COR-L47 (cell line): ENCODE results near the gene ZNF575.
"Not testable (repeated sequence)": the region's sequence is repeated elsewhere in the genome, so short reads cannot be mapped to it uniquely, and the experiment has no call there.

Source experiments
- DNase-seq: peaks from one replicate; lab custom pipeline; 2025; lab: John Stamatoyannopoulos, UW

The ZNF575 gene

GRCh38 chr19:43511324-43511723 lies 21.7 kb upstream of the ZNF575 start:
- no peak for DNase-seq

DNA sequence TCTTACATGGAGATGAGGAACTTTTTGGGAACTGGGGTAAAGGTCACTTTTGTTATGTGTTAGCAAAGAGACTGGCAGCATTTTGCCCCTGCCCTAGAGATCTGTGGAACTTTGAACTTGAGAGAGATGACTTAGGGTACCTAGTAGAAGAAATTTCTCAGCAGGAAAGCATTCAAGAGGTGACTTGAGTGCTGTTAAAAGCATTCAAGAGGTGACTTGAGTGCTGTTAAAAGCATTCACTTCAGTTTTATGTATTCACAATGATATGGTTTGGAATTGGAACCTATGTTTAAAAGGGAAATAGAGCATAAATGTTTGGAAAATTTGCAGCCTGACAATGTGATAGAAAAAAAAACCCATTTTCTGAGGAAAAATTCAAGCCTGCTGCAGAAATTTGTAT lies 20.6 kb upstream of the ZNF575 start:
- not testable (repeated sequence) for DNase-seq

GRCh38 chr19:43518051-43518450 lies 14.9 kb upstream of the ZNF575 start:
- peak; percentile 3 for DNase-seq

GRCh38 chr19:43519436-43520088 lies 13.4 kb upstream of the ZNF575 start:
- peak; percentile 69 for DNase-seq

DNA sequence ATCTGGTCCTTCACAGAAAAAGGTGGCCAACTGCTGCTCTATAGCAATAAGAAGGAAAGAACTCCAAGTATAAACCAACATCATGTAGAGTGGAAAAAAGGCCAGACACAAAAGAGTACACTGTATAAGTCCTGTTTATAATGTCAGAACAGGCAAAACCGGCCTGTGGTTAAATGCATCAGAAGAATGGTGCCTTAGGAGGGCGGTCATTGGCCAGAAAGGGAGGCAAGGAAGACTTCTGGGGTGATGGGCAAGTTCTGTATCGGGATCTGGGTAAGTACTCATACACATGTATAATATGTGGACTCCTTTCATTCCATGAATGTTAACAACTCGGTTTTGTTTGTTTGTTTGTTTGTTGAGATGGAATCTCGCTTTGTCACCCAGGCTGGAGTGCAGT lies 10.1 kb upstream of the ZNF575 start:
- DNase-seq: no peak

DNA sequence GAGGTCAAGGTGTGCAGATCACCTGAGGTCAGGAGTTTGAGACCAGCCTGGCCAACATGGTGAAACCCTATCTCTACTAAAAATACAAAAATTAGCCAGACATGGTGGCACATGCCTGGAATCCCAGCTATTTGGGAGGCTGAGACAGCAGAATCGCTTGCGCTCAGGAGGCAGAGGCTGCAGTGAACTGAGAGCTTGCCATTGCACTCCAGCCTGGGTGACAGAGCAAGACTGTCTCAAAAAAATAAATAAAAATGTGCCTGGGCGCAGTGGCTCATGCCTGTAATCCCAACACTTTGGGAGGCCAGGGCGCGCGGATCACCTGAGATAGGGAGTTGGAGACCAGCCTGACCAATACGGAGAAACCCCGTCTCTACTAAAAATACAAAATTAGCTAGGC lies 9.3 kb upstream of the ZNF575 start:
- not testable (repeated sequence) for DNase-seq

- no peak for DNase-seq
Measured at GRCh38 chr19:43524922-43525835, 7.8 kb upstream of the ZNF575 start.

GRCh38 chr19:43525836-43526771 lies 6.9 kb upstream of the ZNF575 start:
- DNase-seq: no peak

GRCh38 chr19:43526884-43527859 lies 5.8 kb upstream of the ZNF575 start, which contains the start of gene ETHE1:
ETHE1 (minus strand) TSS chr19:43527201; CDS start chr19:43527177, 24 bp downstream.
- DNase-seq: peak; percentile 14

GRCh38 chr19:43527860-43528622 lies 4.9 kb upstream of the ZNF575 start:
- DNase-seq: no peak

- no peak for DNase-seq
Measured at GRCh38 chr19:43532571-43532961, 422 bp upstream of the ZNF575 start.

- DNase-seq: peak; percentile 95
Measured at GRCh38 chr19:43533546-43534304, 737 bp downstream of the ZNF575 start.

DNA sequence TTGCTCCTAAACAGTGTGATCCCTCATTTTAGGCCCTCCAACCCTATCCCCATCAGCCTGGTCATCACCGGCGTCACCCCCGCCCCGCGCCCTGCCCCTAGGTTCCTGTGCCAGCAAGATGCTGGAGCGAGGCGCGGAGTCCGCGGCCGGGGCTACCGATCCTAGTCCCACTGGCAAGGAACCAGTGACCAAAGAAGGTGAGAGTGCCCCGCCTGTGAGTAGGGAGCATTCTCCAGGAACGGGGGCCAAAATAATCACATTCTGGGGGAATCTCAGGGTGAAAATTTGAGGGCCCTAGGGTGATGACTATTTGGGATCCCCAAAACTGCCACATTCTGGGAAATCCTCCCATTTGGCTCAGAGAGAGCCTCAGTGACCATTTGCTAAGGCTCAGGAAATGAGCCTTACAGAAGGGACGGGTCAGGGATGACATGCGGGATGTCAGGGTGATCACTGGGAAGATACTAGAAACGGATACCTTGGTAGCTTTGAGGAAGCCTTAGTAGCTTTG lies 1.4 kb downstream of the ZNF575 start:
- DNase-seq: no peak

- DNase-seq: peak; percentile 15
Measured at GRCh38 chr19:43534816-43535761, 2.1 kb downstream of the ZNF575 start.

- DNase-seq: no peak
Measured at GRCh38 chr19:43538922-43539321, 5.9 kb downstream of the ZNF575 start.

- DNase-seq: no peak
Measured at GRCh38 chr19:43540381-43540780, 7.4 kb downstream of the ZNF575 start.

DNA sequence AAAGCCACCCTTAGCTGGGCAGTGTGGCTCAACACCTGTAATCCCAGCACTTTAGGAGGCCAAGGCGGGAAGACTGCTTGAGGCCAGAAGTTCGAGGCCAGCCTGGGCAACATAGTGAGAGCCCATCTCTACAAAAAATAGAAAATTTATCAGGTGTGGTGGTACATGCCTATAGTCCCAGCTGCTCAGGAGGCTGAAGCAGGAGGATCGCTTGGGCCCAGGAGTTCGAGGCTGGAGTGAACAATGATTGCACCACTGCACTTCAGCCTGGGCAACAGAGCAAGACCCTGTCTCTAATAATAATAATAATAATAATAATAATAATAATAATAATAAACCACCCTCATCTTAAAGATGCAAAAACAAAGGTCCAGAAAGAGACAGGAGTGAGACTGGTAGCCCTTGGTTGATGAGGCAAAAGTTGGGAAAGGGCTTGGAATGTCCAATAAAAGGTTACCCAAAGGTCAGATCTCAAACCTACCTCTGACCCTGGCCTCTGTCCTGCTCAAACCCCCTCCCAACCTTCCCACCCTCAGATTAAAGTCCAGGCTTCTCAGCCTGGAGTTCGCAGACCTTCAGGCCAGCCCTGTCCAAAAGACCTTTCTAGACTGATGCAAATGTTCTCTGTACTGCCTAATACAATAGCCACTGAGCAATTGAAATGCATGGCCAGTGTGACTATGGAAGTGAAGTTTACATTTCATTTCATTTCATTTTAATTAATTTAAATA lies 9.1 kb downstream of the ZNF575 start:
- DNase-seq: no peak
